ENCODE results near the gene CNTROB. TPM values are rescaled to one million over a fixed set of nuclear protein-coding genes. Genes with fewer than 3 reads are reported as not detected.
A peak's percentile ranks its signal among the peaks of the same experiment; 100 is the strongest.

Gene CNTROB
- total RNA-seq, 1 experiment from 2014 or later, result 62.3 TPM

- Histone ChIP-seq H3K4me1 (replicated peaks; ENCODE audit: insufficient read depth) (no peaks in the 10 kb centered on the region), H3K4me2 (no peak overlapping the region), H3K27me3 (ENCODE audit: insufficient read depth, low read depth) (no peaks in the 10 kb centered on the region), H3K9me3 (ENCODE audit: insufficient read depth, low read depth) (no peaks in the 10 kb centered on the region), H3K36me3 (ENCODE audit: low read depth) (no peaks in the 10 kb centered on the region), H3K27ac (no peak overlapping the region), H3K9me2 (ENCODE audit: insufficient read depth) (no peaks in the 10 kb centered on the region), H4K20me1 (ENCODE audit: insufficient read depth) (no peaks in the 10 kb centered on the region), H3K4me3 (no peak overlapping the region), H2AFZ (no peak overlapping the region), H3F3A (ENCODE audit: insufficient read depth, low read depth) (peaks cover 17% of the 10 kb centered on the region; the same call in 1 of the 2 replicates), H3K79me2 (ENCODE audit: low read depth) (no peaks in the 10 kb centered on the region)
- ChIA-PET POLR2A (ENCODE audit: unreplicated experiment) (interaction anchor here (0.6 kb wide), 1 partner anchor 248 kb away, joined by 4 read pairs; no protein-coding TSS in a partner anchor), CTCF (no interaction called here)
- no TSS peak for BruUV-seq (replicated peaks)
- TF ChIP-seq CTCF (conservative IDR thresholded peaks at IDR 0.05) (no peak), EZH2 (IDR thresholded peaks at IDR 0.05; ENCODE audit: low read depth) (no peak)
- no peak for DNase-seq
- intact Hi-C loops (cut with micrococcal nuclease; ENCODE audit: unreplicated experiment), result loop anchor here (5.0 kb wide), 1 partner anchor 48 kb away; no protein-coding TSS in a partner anchor
Observed at GRCh38 chr17:7910711-7911110, 21.3 kb upstream of the CNTROB start.

GRCh38 chr17:7911116-7911515 is 20.9 kb upstream of the CNTROB start:
- H3K36me3 ChIP-seq (ENCODE audit: low read depth), result no peaks in the 10 kb centered on the region
- no peaks in the 10 kb centered on the region for H3K9me3 ChIP-seq (ENCODE audit: insufficient read depth, low read depth)
- H4K20me1 ChIP-seq (ENCODE audit: insufficient read depth), result no peaks in the 10 kb centered on the region
- BruUV-seq (replicated peaks), result no TSS peak
- H2AFZ ChIP-seq, result no peak overlapping the region
- no peak overlapping the region for H3K4me3 ChIP-seq
- H3K4me2 ChIP-seq, result no peak overlapping the region
- no peak overlapping the region for H3K27ac ChIP-seq
- ChIA-PET POLR2A (ENCODE audit: unreplicated experiment) (interaction anchor here (0.7 kb wide), 1 partner anchor 428 kb away, joined by 5 read pairs; the partner anchor contains the start of gene ODF4), CTCF (no interaction called here)
- intact Hi-C loops (cut with micrococcal nuclease; ENCODE audit: unreplicated experiment), result loop anchor here (5.0 kb wide), 1 partner anchor 49 kb away; no protein-coding TSS in a partner anchor
- H3K27me3 ChIP-seq (ENCODE audit: insufficient read depth, low read depth), result no peaks in the 10 kb centered on the region
- H3K4me1 ChIP-seq (replicated peaks; ENCODE audit: insufficient read depth), result no peaks in the 10 kb centered on the region
- peaks cover 17% of the 10 kb centered on the region; the same call in 1 of the 2 replicates for H3F3A ChIP-seq (ENCODE audit: insufficient read depth, low read depth)
- H3K79me2 ChIP-seq (ENCODE audit: low read depth), result no peaks in the 10 kb centered on the region
- no peak for TF ChIP-seq EZH2 (IDR thresholded peaks at IDR 0.05; ENCODE audit: low read depth)
- TF ChIP-seq CTCF (conservative IDR thresholded peaks at IDR 0.05), result no peak
- DNase-seq, result no peak
- no peaks in the 10 kb centered on the region for H3K9me2 ChIP-seq (ENCODE audit: insufficient read depth)

- H3K79me2 ChIP-seq (ENCODE audit: low read depth), result no peaks in the 10 kb centered on the region
- POLR2A ChIA-PET (ENCODE audit: unreplicated experiment), result interaction anchor here (0.5 to 0.7 kb wide), 7 partner anchors 19 to 335 kb away, joined by 4 to 24 read pairs (median 7); partner anchors contain the start of genes CTC1 and NAA38
- TF ChIP-seq CTCF (conservative IDR thresholded peaks at IDR 0.05), result peak; percentile 66
- no peak for TF ChIP-seq EZH2 (IDR thresholded peaks at IDR 0.05; ENCODE audit: low read depth)
- no peaks in the 10 kb centered on the region for H3K36me3 ChIP-seq (ENCODE audit: low read depth)
- H3K27ac ChIP-seq, result no peak overlapping the region
- no peaks in the 10 kb centered on the region for H3K27me3 ChIP-seq (ENCODE audit: insufficient read depth, low read depth)
- BruUV-seq (replicated peaks), result no TSS peak
- H3K4me3 ChIP-seq, result no peak overlapping the region
- peak; percentile 44 to 61 for DNase-seq
- intact Hi-C loops (cut with micrococcal nuclease; ENCODE audit: unreplicated experiment), result loop anchor here (1.0 to 5.0 kb wide), 6 partner anchors 26 to 170 kb away; no protein-coding TSS in a partner anchor
- no peaks in the 10 kb centered on the region for H3K9me3 ChIP-seq (ENCODE audit: insufficient read depth, low read depth)
- no peaks in the 10 kb centered on the region for H3K4me1 ChIP-seq (replicated peaks; ENCODE audit: insufficient read depth)
- CTCF ChIA-PET, result interaction anchor here (0.5 to 1.8 kb wide), 17 partner anchors 15 to 310 kb away, joined by 3 to 10 read pairs (median 5); no protein-coding TSS in a partner anchor
- H3K4me2 ChIP-seq, result no peak overlapping the region
- no peaks in the 10 kb centered on the region for H4K20me1 ChIP-seq (ENCODE audit: insufficient read depth)
- H3K9me2 ChIP-seq (ENCODE audit: insufficient read depth), result no peaks in the 10 kb centered on the region
- H3F3A ChIP-seq (ENCODE audit: insufficient read depth, low read depth), result peaks cover 17% of the 10 kb centered on the region; the same call in 1 of the 2 replicates
- H2AFZ ChIP-seq, result no peak overlapping the region
Observed at GRCh38 chr17:7912927-7913524, 19.0 kb upstream of the CNTROB start.
